ENCODE data around the gene RTN1.

RTN1 gene

DNA sequence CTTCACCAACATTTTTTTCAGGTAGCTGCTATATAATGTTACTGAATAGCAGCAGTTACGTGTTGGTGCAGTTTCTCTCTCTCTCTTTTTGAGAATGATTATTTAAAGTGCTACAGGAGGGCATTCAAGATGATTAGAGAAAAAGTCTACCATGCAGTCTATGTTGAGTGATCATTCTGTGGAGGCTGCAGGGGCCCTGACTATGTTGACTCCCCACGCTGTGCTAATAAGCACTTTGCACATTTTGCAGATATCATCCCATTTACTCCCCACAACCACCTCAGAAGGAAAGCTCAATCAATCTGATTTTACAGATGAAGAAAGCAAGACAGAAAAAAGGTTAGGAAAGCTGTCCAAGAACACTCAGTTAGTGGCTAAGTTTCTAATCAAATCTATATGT, 87.8 kb downstream of the RTN1 start:
- DNase-seq: no peak

GRCh38 chr14:59777006-59777579, 93.5 kb downstream of the RTN1 start:
- DNase-seq: no peak

- no peak for DNase-seq
Measured at GRCh38 chr14:59776468-59776867, 94.1 kb downstream of the RTN1 start.

DNA sequence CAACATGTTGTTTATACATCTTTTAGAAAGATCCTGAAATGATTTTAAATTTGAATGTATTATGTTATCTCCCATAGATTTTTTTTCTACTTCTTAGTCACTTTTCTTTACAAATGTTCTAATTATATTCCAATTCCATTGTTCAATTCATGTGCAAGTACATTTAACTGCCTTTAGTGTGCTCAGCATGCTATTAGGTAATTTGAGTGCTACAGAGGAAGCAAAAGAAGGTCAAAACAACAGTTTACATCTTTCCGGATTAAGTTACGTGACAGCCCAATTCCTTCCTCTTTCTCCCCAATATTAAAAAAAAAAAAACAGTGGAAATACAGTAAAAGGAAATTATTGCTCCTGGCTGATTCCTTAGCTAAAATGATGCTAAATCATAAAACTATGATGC, 98.3 kb downstream of the RTN1 start:
- DNase-seq: no peak

DNA sequence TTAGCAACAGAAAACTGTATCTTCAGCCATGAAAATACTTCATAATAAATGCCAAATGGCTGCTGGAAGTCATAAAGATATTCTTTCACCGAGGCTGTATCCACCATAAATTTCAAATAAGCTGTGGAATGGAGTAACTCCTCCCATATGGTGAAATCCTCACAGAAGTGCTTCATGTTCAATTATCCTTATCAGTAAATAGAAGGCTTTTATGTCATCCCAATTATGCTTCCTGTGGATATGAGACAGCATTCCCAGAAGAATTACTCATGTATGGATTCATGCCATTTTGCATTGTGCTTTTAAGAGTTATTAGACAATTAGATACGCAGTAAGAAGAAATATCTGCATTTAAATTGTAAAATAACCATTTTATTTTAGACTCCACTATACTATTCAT, 99.0 kb downstream of the RTN1 start:
- DNase-seq: peak; percentile 46

DNA sequence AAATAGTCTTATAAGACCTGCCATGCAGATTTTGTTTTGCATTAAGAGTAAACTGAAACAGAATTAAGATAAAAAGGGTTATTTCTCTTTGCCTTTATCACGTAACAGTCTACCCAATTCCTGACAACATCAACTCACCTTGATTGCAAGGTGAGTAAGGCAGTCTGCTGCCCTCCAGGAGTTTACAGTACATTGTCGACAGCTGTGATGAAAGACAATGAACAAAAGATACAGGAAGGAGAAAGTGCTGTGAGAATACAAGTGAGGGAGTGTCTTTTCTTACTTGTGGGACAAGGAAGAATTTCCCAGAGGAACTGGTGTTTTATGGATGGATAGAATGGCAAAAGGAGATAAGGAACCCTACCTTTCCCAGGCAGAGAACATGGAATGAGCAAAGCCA, 101.0 kb downstream of the RTN1 start:
- no peak for DNase-seq

- DNase-seq: no peak
Measured at GRCh38 chr14:59768855-59769375, 101.7 kb downstream of the RTN1 start.

DNA sequence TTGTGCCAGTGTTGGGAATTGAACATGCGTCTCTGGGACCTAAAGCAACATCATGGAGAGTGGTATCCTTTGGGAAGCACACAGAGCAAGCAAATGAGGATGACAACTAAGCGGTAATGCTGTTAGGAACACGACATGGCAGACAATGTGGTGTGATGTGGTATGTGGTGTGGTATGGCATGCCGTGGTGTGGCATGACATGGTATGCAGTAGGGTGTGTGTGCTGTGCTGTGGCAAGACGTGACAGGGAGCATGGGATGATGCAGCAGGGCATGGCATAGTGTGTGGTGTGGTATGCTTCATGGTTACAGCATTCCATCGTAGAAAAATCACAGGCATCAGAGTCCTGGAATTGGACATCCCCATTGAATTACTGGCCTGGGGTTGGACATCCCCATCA, 108.7 kb downstream of the RTN1 start:
- DNase-seq: no peak

GRCh38 chr14:59755409-59756135, 115.0 kb downstream of the RTN1 start:
- DNase-seq: no peak

DNA sequence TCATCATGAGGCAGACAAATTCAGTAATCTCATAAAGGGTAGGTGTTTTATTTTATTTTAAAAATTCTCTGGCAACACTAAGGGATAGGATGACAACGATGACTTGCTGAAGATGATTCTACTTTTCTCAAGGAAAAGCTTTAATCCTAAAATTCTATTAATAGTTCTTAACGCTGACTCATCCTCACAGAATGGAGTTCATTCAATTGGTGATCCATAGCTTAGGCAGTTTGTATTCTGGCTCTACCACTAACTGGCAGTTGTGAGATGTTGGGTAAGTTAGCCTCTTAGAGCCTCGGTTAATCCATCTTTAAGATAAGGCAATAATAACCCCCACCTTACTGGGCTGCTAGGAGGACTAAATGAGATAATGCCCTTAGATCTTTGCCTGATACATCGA, 116.3 kb downstream of the RTN1 start:
- no peak for DNase-seq

- DNase-seq: no peak
Measured at GRCh38 chr14:59753512-59753911, 117.1 kb downstream of the RTN1 start.

GRCh38 chr14:59751578-59751977, 119.0 kb downstream of the RTN1 start:
- no peak for DNase-seq

DNA sequence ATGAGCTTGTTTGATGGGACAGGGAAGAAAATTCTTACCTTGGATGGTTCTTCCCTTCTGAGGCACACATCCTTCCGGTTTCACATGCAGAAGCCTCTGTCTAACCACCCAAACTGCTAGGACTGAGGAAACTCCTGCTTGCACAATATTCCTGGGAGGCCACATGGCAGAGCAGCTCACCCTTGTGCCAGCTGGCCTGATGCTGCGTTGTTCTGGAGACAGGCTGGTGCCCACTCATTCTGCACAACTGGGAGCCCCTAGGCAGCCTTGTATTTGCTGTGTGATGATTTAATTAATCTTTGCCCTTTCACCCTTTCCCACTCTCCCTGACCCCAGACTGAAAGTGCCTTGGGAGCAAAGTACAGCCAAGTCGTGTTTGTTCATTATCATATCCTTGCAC, 130.8 kb downstream of the RTN1 start:
- no peak for DNase-seq

- DNase-seq: peak; percentile 24
Measured at GRCh38 chr14:59728304-59728703, 142.3 kb downstream of the RTN1 start.

- DNase-seq: no peak
Measured at GRCh38 chr14:59727073-59727661, 143.4 kb downstream of the RTN1 start.

GRCh38 chr14:59711080-59711479, 159.5 kb downstream of the RTN1 start:
- no peak for DNase-seq

DNA sequence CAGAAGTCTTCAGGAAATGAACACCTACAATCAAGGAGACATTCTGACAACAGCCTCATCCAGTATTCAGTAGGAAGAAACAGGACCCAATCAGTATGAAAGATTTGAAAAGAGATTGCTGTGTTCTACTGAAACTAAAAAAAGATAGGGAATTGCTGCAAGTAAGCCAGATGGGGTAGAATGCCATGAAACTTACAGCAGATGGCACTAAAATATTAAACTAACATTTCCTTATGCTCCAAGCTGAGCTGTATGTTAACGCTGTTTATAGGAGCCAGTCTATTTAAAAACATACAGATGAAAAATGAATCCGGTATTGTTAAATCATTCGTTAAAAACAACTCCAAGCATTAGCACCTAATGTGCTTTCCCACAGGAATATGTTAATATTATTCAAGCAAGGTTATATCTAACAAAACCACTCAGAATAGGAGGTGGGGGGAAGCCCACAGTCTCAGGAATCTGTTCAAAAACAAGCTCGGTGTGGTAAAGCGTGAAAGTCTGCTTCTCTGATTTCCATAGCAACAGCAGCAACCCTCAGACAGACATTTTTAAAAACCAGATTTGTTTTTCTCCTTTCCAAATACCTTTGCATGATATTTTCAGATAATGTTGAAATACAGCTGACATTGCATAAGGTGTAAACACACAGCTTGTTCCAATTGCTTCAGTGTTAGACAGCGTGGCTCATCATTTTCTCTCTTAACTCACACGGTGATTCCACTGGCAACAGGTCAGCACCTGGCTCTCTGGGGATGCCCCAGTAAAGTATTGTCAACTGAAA, 162.6 kb downstream of the RTN1 start:
- no peak for DNase-seq

- DNase-seq: no peak
Measured at GRCh38 chr14:59705866-59706265, 164.7 kb downstream of the RTN1 start.

- DNase-seq: no peak
Measured at GRCh38 chr14:59705245-59705644, 165.3 kb downstream of the RTN1 start.

- DNase-seq: no peak
Measured at GRCh38 chr14:59704054-59704645, 166.4 kb downstream of the RTN1 start.

DNA sequence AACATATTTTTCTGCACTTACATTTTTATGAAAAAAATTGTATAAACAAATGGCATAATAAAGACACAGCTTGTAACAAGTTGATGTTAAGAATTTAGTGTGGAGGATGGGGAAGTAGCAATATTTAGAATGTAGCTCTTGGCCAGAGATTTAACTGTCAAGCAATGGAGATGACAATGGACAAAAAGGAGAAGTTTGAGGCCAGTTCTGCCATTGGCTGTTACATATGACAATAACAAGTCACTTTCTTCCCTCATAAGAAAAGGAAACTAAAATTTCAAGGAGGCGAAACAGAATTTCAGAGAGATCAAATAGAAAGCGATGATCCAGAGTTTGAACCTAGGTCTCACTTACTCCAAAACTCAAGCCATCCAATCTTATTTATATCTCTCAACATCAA, 171.1 kb downstream of the RTN1 start:
- no peak for DNase-seq

DNA sequence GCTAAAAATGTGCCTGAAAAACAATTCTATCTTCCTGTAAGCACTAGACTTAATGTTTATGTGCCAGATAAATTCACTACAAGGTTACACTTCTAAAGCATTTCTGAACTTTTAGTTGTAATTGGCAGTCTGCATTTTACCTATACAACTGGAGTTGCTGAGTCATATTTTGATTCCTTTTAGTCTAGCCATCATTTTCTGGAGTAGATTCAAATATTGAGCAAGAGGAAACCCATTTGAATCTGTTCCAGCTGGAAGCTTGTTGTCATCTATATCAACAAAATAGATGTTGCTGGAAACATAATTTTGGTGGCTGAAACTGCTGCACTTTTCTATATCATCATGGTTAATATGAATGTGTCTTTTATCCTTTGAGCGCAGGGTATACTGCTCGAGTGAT, 171.8 kb downstream of the RTN1 start:
- no peak for DNase-seq

DNA sequence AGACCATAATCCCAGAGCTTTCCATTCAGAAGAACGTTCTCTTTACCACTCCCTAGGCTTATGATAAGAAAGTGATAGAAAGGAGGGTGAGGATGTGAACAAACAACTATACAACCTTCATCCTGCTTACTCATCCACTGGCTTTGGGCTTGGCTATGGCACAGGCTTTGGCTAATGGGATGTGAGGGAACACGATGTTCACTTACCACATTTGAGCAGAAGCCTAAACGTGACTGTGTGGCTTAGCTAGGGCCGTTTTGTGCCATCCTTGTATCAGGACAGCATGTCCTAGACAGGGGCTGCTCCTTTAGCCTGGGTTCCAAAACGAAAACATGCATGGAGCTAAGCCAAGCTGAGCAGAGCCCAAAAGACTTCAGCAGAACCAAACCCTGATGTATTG, 175.4 kb downstream of the RTN1 start:
- DNase-seq: no peak

Measured in SHP77 treated with DMSO at 0.1 percent for 48 hours (cell line).